OCI-LY1 (cell line): ENCODE measurements around the gene SUN5.

Experiments
- H2AFZ ChIP-seq: fragments of 200-600 bp; sonication (generic), shearing (Covaris generic); 2 replicates; pipeline ENCODE4 v1.6.0; 2014; ENCODE audit warnings: antibody characterized with exemption, mild to moderate bottlenecking, low read length
- H3F3A ChIP-seq: fragments of 200-600 bp; sonication (generic), shearing (Covaris generic); 2 replicates; pipeline ENCODE4 v1.6.0; 2014; ENCODE audit warnings: mild to moderate bottlenecking, antibody characterized with exemption, low read length, moderate library complexity; ENCODE audit not compliant: insufficient read depth
- H3K27ac ChIP-seq: fragments of 200-600 bp; sonication (generic); 2 replicates; pipeline ENCODE4 v1.5.1; 2014; ENCODE audit warnings: low read length, mixed run types, mild to moderate bottlenecking, low read depth; ENCODE audit not compliant: poor library complexity, severe bottlenecking
- H3K27me3 ChIP-seq: fragments of 200-600 bp; sonication (generic); 2 replicates; pipeline ENCODE4 v1.6.0; 2014; ENCODE audit warnings: antibody characterized with exemption, mild to moderate bottlenecking, low read length, moderate library complexity; ENCODE audit not compliant: insufficient read depth
- H3K36me3 ChIP-seq: fragments of 200-600 bp; sonication (generic); 2 replicates; pipeline ENCODE4 v1.6.1; 2014; ENCODE audit warnings: mild to moderate bottlenecking, antibody characterized with exemption, low read length, moderate library complexity, mixed read lengths; ENCODE audit not compliant: insufficient read depth
- H3K4me1 ChIP-seq: fragments of 200-600 bp; sonication (generic); 2 replicates; pipeline ENCODE4 v1.5.1; 2014; ENCODE audit warnings: mild to moderate bottlenecking, low read length, moderate library complexity; ENCODE audit not compliant: insufficient read depth, severe bottlenecking
- H3K4me2 ChIP-seq: fragments of 200-600 bp; sonication (generic), shearing (Covaris generic); 2 replicates; pipeline ENCODE4 v1.6.1; 2014; ENCODE audit warnings: low read length
- H3K4me3 ChIP-seq: fragments of 200-600 bp; sonication (generic); 2 replicates; pipeline ENCODE4 v1.5.1; 2014; ENCODE audit warnings: low read length, low read depth, mild to moderate bottlenecking, mixed read lengths; ENCODE audit not compliant: poor library complexity, severe bottlenecking
- H3K79me2 ChIP-seq: fragments of 200-600 bp; shearing (Covaris generic); 2 replicates; pipeline ENCODE4 v1.6.1; 2016; ENCODE audit warnings: mixed run types, low read length, mixed read lengths; ENCODE audit not compliant: insufficient read depth
- H3K9ac ChIP-seq: fragments of 200-600 bp; sonication (generic), shearing (Covaris generic); 2 replicates; pipeline ENCODE4 v1.6.1; 2014; ENCODE audit warnings: mild to moderate bottlenecking, low read length, mixed read lengths
- H3K9me2 ChIP-seq: fragments of 200-600 bp; sonication (generic), shearing (Covaris generic); 2 replicates; pipeline ENCODE4 v1.6.1; 2014; ENCODE audit warnings: low read depth, mild to moderate bottlenecking, low read length, mixed read lengths
- H3K9me3 ChIP-seq: fragments of 200-600 bp; shearing (Covaris generic); 2 replicates; pipeline ENCODE4 v1.6.1; 2014; ENCODE audit warnings: low read length, mixed read lengths
- H4K20me1 ChIP-seq: fragments of 200-600 bp; sonication (generic), shearing (Covaris generic); 2 replicates; pipeline ENCODE4 v1.6.0; 2016; ENCODE audit warnings: mild to moderate bottlenecking, low read length; ENCODE audit not compliant: insufficient read depth
- EZH2 ChIP-seq: fragments of 200-600 bp; sonication (generic), shearing (Covaris generic); IDR thresholded peaks from 2 replicates; pipeline ENCODE4 v1.8.0; 2017; ENCODE audit warnings: borderline replicate concordance, mixed run types, mild to moderate bottlenecking, antibody characterized with exemption, low read length, moderate library complexity, mixed read lengths
- TF ChIP-seq, protein P1 (sequence below): fragments of 200-600 bp; sonication (generic), shearing (Covaris generic); IDR thresholded peaks from 2 replicates; pipeline ENCODE4 v1.5.1; 2017; ENCODE audit warnings: mild to moderate bottlenecking, antibody characterized with exemption, low read length, moderate library complexity, mixed read lengths

Gene SUN5

DNA sequence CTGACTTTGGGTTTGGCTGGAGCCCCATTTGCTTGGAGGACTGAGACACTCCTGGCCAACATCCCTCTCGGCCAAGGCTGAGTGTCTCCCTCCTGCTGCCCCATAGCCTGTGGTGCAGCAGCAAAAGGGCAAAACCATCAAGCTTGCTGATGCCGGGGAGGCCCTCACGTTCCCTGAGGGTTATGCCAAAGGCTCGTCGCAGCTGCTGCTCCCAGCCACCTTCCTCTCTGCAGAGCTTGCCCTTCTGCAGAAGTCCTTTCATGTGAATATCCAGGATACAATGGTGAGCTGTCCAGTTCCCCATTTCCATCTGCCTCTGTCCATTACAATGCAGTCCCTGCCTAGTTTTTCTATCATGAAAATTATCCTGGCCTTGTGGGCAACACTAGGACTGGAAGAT is 33.2 kb upstream of the SUN5 start:
- Histone ChIP-seq H3K4me3 (no peak overlapping the region), H3K4me2 (no peak overlapping the region), H3K9me2 (no peaks in the 10 kb centered on the region), H3K4me1 (no peaks in the 10 kb centered on the region), H3K79me2 (no peaks in the 10 kb centered on the region), H2AFZ (no peak overlapping the region), H3F3A (no peaks in the 10 kb centered on the region), H3K9ac (no peak overlapping the region), H3K27me3 (no peaks in the 10 kb centered on the region; the same call in 1 of the 2 replicates), H3K36me3 (no peaks in the 10 kb centered on the region), H3K27ac (no peak overlapping the region), H3K9me3 (no peaks in the 10 kb centered on the region), H4K20me1 (no peaks in the 10 kb centered on the region)
- TF ChIP-seq, protein P1, sequence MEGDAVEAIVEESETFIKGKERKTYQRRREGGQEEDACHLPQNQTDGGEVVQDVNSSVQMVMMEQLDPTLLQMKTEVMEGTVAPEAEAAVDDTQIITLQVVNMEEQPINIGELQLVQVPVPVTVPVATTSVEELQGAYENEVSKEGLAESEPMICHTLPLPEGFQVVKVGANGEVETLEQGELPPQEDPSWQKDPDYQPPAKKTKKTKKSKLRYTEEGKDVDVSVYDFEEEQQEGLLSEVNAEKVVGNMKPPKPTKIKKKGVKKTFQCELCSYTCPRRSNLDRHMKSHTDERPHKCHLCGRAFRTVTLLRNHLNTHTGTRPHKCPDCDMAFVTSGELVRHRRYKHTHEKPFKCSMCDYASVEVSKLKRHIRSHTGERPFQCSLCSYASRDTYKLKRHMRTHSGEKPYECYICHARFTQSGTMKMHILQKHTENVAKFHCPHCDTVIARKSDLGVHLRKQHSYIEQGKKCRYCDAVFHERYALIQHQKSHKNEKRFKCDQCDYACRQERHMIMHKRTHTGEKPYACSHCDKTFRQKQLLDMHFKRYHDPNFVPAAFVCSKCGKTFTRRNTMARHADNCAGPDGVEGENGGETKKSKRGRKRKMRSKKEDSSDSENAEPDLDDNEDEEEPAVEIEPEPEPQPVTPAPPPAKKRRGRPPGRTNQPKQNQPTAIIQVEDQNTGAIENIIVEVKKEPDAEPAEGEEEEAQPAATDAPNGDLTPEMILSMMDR = no peak
- TF ChIP-seq EZH2 = no peak

DNA sequence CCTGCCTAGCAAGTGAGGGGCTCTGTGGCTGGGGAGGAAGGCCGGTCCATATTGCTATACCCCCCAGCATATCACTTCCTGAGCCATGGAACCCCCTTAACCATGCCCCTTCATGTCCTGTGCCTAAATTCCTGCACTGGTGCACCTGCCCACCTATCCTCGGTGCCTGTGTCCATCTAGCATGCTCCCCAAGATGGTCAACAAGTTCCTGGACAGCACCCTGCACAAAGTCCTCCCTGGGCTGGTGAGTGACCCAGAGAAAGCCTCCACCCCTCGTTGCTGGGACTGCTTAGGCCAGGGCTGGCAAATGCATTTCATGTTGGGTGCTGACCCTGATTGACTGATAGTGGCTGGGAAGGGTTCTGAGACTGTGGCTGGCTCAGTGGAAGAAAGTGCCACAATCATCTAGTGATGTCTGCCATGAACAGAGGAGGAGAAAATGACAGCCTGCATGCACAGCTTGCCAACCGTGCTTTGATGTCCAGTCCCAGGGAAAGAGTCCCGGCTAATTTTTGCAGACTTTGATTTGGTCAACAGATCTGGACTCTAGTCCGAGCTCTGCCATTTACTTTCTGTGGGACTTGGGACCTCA is 30.8 kb upstream of the SUN5 start:
- no peak for TF ChIP-seq EZH2
- TF ChIP-seq, protein P1 = no peak
- no peaks in the 10 kb centered on the region for H3K79me2 ChIP-seq
- no peak overlapping the region for H2AFZ ChIP-seq
- H4K20me1 ChIP-seq = no peaks in the 10 kb centered on the region
- no peak overlapping the region for H3K9ac ChIP-seq
- H3K4me2 ChIP-seq = no peak overlapping the region
- H3K4me3 ChIP-seq = no peak overlapping the region
- H3K27me3 ChIP-seq = no peaks in the 10 kb centered on the region; the same call in 1 of the 2 replicates
- H3K4me1 ChIP-seq = no peaks in the 10 kb centered on the region
- no peaks in the 10 kb centered on the region for H3K36me3 ChIP-seq
- no peaks in the 10 kb centered on the region for H3F3A ChIP-seq
- H3K9me3 ChIP-seq = no peaks in the 10 kb centered on the region
- H3K27ac ChIP-seq = no peak overlapping the region
- no peaks in the 10 kb centered on the region for H3K9me2 ChIP-seq

DNA sequence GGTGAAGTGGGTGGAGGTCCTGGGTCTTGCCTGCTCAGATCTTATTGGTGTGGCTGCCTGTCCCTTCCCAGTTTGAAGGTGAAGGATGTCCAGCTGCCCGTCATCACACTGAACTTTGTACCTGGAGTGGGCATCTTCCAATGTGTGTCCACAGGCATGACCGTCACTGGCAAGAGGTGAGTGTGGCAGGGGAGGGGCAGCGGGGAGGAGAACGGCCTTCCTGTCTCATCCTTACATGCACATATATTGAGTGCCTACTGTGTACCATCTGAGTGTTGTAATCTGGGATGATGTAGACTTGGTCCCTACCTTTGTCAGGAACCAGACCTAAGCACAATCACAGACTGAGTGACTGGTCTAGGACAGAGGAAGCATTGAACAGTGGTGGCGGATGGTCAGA is 29.9 kb upstream of the SUN5 start:
- Histone ChIP-seq H3K27me3 (no peaks in the 10 kb centered on the region; the same call in 1 of the 2 replicates), H4K20me1 (no peaks in the 10 kb centered on the region)

More for the DNA sequence above, 29.9 kb upstream of the SUN5 start:
- Histone ChIP-seq H3K9me3 (no peaks in the 10 kb centered on the region), H3K9ac (no peak overlapping the region), H3K9me2 (no peaks in the 10 kb centered on the region), H3K4me2 (no peak overlapping the region), H3K27ac (no peak overlapping the region), H3F3A (no peaks in the 10 kb centered on the region), H3K4me1 (no peaks in the 10 kb centered on the region), H2AFZ (no peak overlapping the region), H3K79me2 (no peaks in the 10 kb centered on the region), H3K4me3 (no peak overlapping the region), H3K36me3 (no peaks in the 10 kb centered on the region)
- TF ChIP-seq EZH2 = no peak
- TF ChIP-seq, protein P1 = no peak
